CD4-positive, alpha-beta T cell treated with Interleukin-10 for 1 hour (primary cell): ENCODE data around the gene SNX11.
A peak's percentile ranks its signal among the peaks of the same experiment; 100 is the strongest.

ENCODE experiments used
- DNase-seq: peaks from one replicate; pipeline ENCODE4 v3.0.0-alpha.2; 2020

SNX11 gene

GRCh38 chr17:48100591-48101011, 7.0 kb upstream of the SNX11 start:
- DNase-seq = no peak

- DNase-seq = peak; percentile 95
These were observed 6.4 kb upstream of the SNX11 start, which contains the start of gene CBX1 for GRCh38 chr17:48101012-48101720. TSS of gene CBX1 (minus strand) at chr17:48101478. CDS start at chr17:48077004, 24,474 bp downstream.

GRCh38 chr17:48102043-48102750, 5.4 kb upstream of the SNX11 start:
- no peak for DNase-seq

GRCh38 chr17:48102798-48103715, 4.5 kb upstream of the SNX11 start:
- DNase-seq = peak; percentile 66

- DNase-seq = no peak
These were observed 3.1 kb upstream of the SNX11 start for GRCh38 chr17:48104440-48104839.

GRCh38 chr17:48106802-48107136, 797 bp upstream of the SNX11 start:
- DNase-seq = no peak

- DNase-seq = no peak
These were observed 3.2 kb downstream of the SNX11 start for GRCh38 chr17:48110761-48111160.

GRCh38 chr17:48111937-48112241, 4.3 kb downstream of the SNX11 start:
- DNase-seq = no peak

GRCh38 chr17:48113201-48113676, 5.7 kb downstream of the SNX11 start:
- peak; percentile 60 for DNase-seq

- DNase-seq = no peak
These were observed 14.5 kb downstream of the SNX11 start for GRCh38 chr17:48121923-48122664.

GRCh38 chr17:48122665-48123045, 15.1 kb downstream of the SNX11 start:
- no peak for DNase-seq

- DNase-seq = no peak
These were observed 15.5 kb downstream of the SNX11 start for GRCh38 chr17:48123111-48123510.

GRCh38 chr17:48123776-48124388, 16.3 kb downstream of the SNX11 start:
- no peak for DNase-seq

GRCh38 chr17:48125829-48126531, 18.4 kb downstream of the SNX11 start:
- DNase-seq = no peak

- DNase-seq = no peak
These were observed 18.9 kb downstream of the SNX11 start for GRCh38 chr17:48126532-48126850.

GRCh38 chr17:48127371-48128051, 19.9 kb downstream of the SNX11 start:
- DNase-seq = no peak

- DNase-seq = no peak
These were observed 20.8 kb downstream of the SNX11 start for GRCh38 chr17:48128400-48128799.

GRCh38 chr17:48129981-48130380, 22.4 kb downstream of the SNX11 start:
- DNase-seq = no peak

- peak; percentile 70 for DNase-seq
These were observed 23.8 kb downstream of the SNX11 start for GRCh38 chr17:48131216-48131824.

- no peak for DNase-seq
These were observed 24.8 kb downstream of the SNX11 start for GRCh38 chr17:48132385-48132784.
